ENCODE data around the gene BCO2. TPM values are rescaled to one million over a fixed set of nuclear protein-coding genes. Genes with fewer than 3 reads are reported as not detected.

The BCO2 gene
- total and polyA plus RNA-seq, 11 donors: 51.8 to 126 (median 80.7) TPM

- peaks cover 0 to 38% (median 29%) of the 10 kb centered on the region in 9 donors for H3K36me3 ChIP-seq
- 5 to 7% (median 6%) methylated on average over 16 of the region's 16 CpGs for WGBS, 4 donors
- intact Hi-C loops (cut with DNase I): loop anchor here in 3 of 10 donors (2.0 to 10.0 kb wide), 3 partner anchors 54 to 1058 kb away; no protein-coding TSS in a partner anchor
- H3K27ac ChIP-seq: peak overlapping the region; percentile 87 to 100 (median 98)
- peaks cover 0 to 17% (median 7%) of the 10 kb centered on the region in 12 donors for H3K4me1 ChIP-seq
- no peak for TF ChIP-seq CTCF (IDR thresholded peaks at IDR 0.05)
- TF ChIP-seq POLR2A (IDR thresholded peaks at IDR 0.05): no peak
- peak overlapping the region; percentile 52 to 91 (median 86) for H3K4me3 ChIP-seq
- H3K27me3 ChIP-seq: no peaks in the 10 kb centered on the region
- no peaks in the 10 kb centered on the region for H3K9me3 ChIP-seq
- no peak for DNase-seq
- peak in 2 of 4 donors; percentile 51 to 63 for ATAC-seq
These were observed 51.6 kb downstream of the BCO2 start for GRCh38 chr11:112226831-112227401.

GRCh38 chr11:112227471-112227870 is 52.2 kb downstream of the BCO2 start:
- H3K27me3 ChIP-seq: no peaks in the 10 kb centered on the region
- peak overlapping the region in 10 of 12 donors; percentile 52 to 91 (median 86) for H3K4me3 ChIP-seq
- TF ChIP-seq CTCF (IDR thresholded peaks at IDR 0.05) (no peak), POLR2A (IDR thresholded peaks at IDR 0.05) (no peak)
- peaks cover 0 to 17% (median 7%) of the 10 kb centered on the region in 12 donors for H3K4me1 ChIP-seq
- DNase-seq: no peak
- ATAC-seq: no peak
- WGBS, 4 donors: 63 to 94% (median 72%) methylated on average over 4 of the region's 4 CpGs
- intact Hi-C loops (cut with DNase I): loop anchor here in 3 of 10 donors (2.0 to 10.0 kb wide), 3 partner anchors 53 to 1057 kb away; no protein-coding TSS in a partner anchor
- H3K9me3 ChIP-seq: no peaks in the 10 kb centered on the region
- peaks cover 0 to 44% (median 29%) of the 10 kb centered on the region in 9 donors for H3K36me3 ChIP-seq
- H3K27ac ChIP-seq: peak overlapping the region in 8 of 12 donors; percentile 94 to 100 (median 98)

GRCh38 chr11:112228706-112229105 is 53.4 kb downstream of the BCO2 start:
- no peaks in the 10 kb centered on the region for H3K27me3 ChIP-seq
- no peak overlapping the region for H3K4me3 ChIP-seq
- H3K27ac ChIP-seq: no peak overlapping the region
- H3K4me1 ChIP-seq: peaks cover 0 to 17% (median 7%) of the 10 kb centered on the region in 12 donors
- no peak for DNase-seq
- ATAC-seq: no peak
- intact Hi-C loops (cut with DNase I): loop anchor here in 3 of 10 donors (2.0 to 10.0 kb wide), 3 partner anchors 46 to 1056 kb away; no protein-coding TSS in a partner anchor
- TF ChIP-seq CTCF (IDR thresholded peaks at IDR 0.05) (no peak), POLR2A (IDR thresholded peaks at IDR 0.05) (no peak)
- no peaks in the 10 kb centered on the region for H3K9me3 ChIP-seq
- 94 to 96% (median 95%) methylated on average over 2 of the region's 2 CpGs for WGBS, 4 donors
- peaks cover 0 to 56% (median 40%) of the 10 kb centered on the region in 9 donors for H3K36me3 ChIP-seq

- WGBS, 4 donors: 92 to 96% (median 93%) methylated on average over 7 of the region's 7 CpGs
- Histone ChIP-seq H3K36me3 (peaks cover 0 to 57% (median 45%) of the 10 kb centered on the region in 9 donors), H3K27ac (no peak overlapping the region), H3K4me3 (no peak overlapping the region), H3K27me3 (no peaks in the 10 kb centered on the region), H3K4me1 (peaks cover 0 to 17% (median 7%) of the 10 kb centered on the region in 12 donors), H3K9me3 (no peaks in the 10 kb centered on the region)
- intact Hi-C loops (cut with DNase I): loop anchor here in 3 of 10 donors (2.0 to 10.0 kb wide), 3 partner anchors 46 to 1056 kb away; no protein-coding TSS in a partner anchor
- TF ChIP-seq POLR2A (IDR thresholded peaks at IDR 0.05) (no peak), CTCF (IDR thresholded peaks at IDR 0.05) (no peak)
- no peak for DNase-seq
- ATAC-seq: no peak
These were observed 53.8 kb downstream of the BCO2 start for GRCh38 chr11:112229159-112229558.

Measured in heart left ventricle (tissue), 16 donors.